Measurements from ENCODE around the gene STRADA. TPM values are rescaled to one million over a fixed set of nuclear protein-coding genes. Genes with fewer than 3 reads are reported as not detected.

The STRADA gene
- total and polyA plus RNA-seq, 2 experiments from 2014 or later, result 18.0 to 28.8 TPM

- Histone ChIP-seq H4K20me1 (replicated peaks; ENCODE audit: insufficient read depth) (no peaks in the 10 kb centered on the region; the same call in 1 of the 2 replicates), H3K27ac (ENCODE audit: low read depth) (no peak overlapping the region), H3K9me2 (ENCODE audit: insufficient read depth) (no peaks in the 10 kb centered on the region), H3K4me3 (no peak overlapping the region), H3K4me1 (ENCODE audit: insufficient read depth) (no peaks in the 10 kb centered on the region), H3F3A (replicated peaks; ENCODE audit: low read depth) (no peaks in the 10 kb centered on the region), H2AFZ (no peak overlapping the region), H3K4me2 (no peak overlapping the region), H3K36me3 (ENCODE audit: insufficient read depth) (no peaks in the 10 kb centered on the region; the same call in 1 of the 2 replicates), H3K79me2 (replicated peaks; ENCODE audit: insufficient read depth) (no peaks in the 10 kb centered on the region), H3K27me3 (ENCODE audit: insufficient read depth) (no peaks in the 10 kb centered on the region)
- no peak overlapping the region for H3K4me3 Mint-ChIP-seq
- no peaks in the 10 kb centered on the region for H3K9me3 Mint-ChIP-seq
- no peaks in the 10 kb centered on the region for H3K4me1 Mint-ChIP-seq
- ATAC-seq (no peak), DNase-seq (ENCODE audit: low spot score) (no peak)
- no peak overlapping the region for H3K27ac Mint-ChIP-seq
- peaks cover 3% of the 10 kb centered on the region for H3K27me3 Mint-ChIP-seq (ENCODE audit: insufficient read depth, low read depth, poor library complexity)
- TF ChIP-seq NANOG (IDR thresholded peaks at IDR 0.05; ENCODE audit: borderline replicate concordance) (no peak), ZNF331 (CRISPR knock-in tag; IDR thresholded peaks at IDR 0.05; ENCODE audit: low read depth) (no peak), CREB1 (CRISPR knock-in tag; IDR thresholded peaks at IDR 0.05; ENCODE audit: low read depth) (no peak), POLR2AphosphoS5 (IDR thresholded peaks at IDR 0.05; ENCODE audit: low read depth) (no peak), ZNF462 (CRISPR knock-in tag; IDR thresholded peaks at IDR 0.05) (no peak), CTCF (conservative IDR thresholded peaks at IDR 0.05; ENCODE audit: low read depth in 2 of 2) (no peak), EZH2 (IDR thresholded peaks at IDR 0.05; ENCODE audit: low read depth, unreplicated experiment) (no peak), JUNB (IDR thresholded peaks at IDR 0.05; ENCODE audit: unreplicated experiment) (no peak), ZNF114 (CRISPR knock-in tag; IDR thresholded peaks at IDR 0.05) (no peak), REST (IDR thresholded peaks at IDR 0.05; ENCODE audit: unreplicated experiment) (no peak), EZH2phosphoT487 (IDR thresholded peaks at IDR 0.05; ENCODE audit: unreplicated experiment) (no peak), STAT1 (IDR thresholded peaks at IDR 0.05; ENCODE audit: unreplicated experiment) (no peak), ETS1 (IDR thresholded peaks at IDR 0.05) (no peak)
- H3K36me3 Mint-ChIP-seq (ENCODE audit: low read depth), result peaks cover 6% of the 10 kb centered on the region; the same call in 2 of the 3 replicates
These were observed 25.2 kb downstream of the STRADA start for GRCh38 chr17:63716426-63716825.
